CD4-positive, alpha-beta T cell treated with Interleukin-17A for 4 hours (primary cell): Measurements from ENCODE around the gene IFIT1B.
"Not testable (repeated sequence)": the region's sequence is repeated elsewhere in the genome, so short reads cannot be mapped to it uniquely, and the experiment has no call there.

Experiments
- DNase-seq: peaks from one replicate; pipeline ENCODE4 v3.0.0-alpha.2; 2020; ENCODE audit warnings: mixed read lengths

Gene IFIT1B

GRCh38 chr10:89350631-89351315, 27.1 kb upstream of the IFIT1B start:
- DNase-seq, result not testable (repeated sequence)

GRCh38 chr10:89351412-89351779, 26.5 kb upstream of the IFIT1B start:
- DNase-seq, result no peak

GRCh38 chr10:89351780-89352597, 25.9 kb upstream of the IFIT1B start:
- DNase-seq, result no peak

- DNase-seq, result no peak
These were observed 25.1 kb upstream of the IFIT1B start for GRCh38 chr10:89352802-89353201.

GRCh38 chr10:89355394-89355931, 22.4 kb upstream of the IFIT1B start:
- DNase-seq, result no peak

- no peak for DNase-seq
These were observed 20.8 kb upstream of the IFIT1B start for GRCh38 chr10:89357096-89357495.

GRCh38 chr10:89357975-89358374, 19.9 kb upstream of the IFIT1B start:
- no peak for DNase-seq

- no peak for DNase-seq
These were observed 17.7 kb upstream of the IFIT1B start for GRCh38 chr10:89360157-89360556.

GRCh38 chr10:89362929-89363328, 14.9 kb upstream of the IFIT1B start:
- DNase-seq, result no peak

GRCh38 chr10:89363729-89364442, 14.0 kb upstream of the IFIT1B start:
- DNase-seq, result no peak

GRCh38 chr10:89364531-89364930, 13.3 kb upstream of the IFIT1B start:
- DNase-seq, result no peak

- no peak for DNase-seq
These were observed 10.3 kb upstream of the IFIT1B start for GRCh38 chr10:89367529-89367928.

GRCh38 chr10:89368129-89368528, 9.7 kb upstream of the IFIT1B start:
- DNase-seq, result no peak

- DNase-seq, result peak; percentile 39
These were observed 8.4 kb upstream of the IFIT1B start for GRCh38 chr10:89369156-89370105.

GRCh38 chr10:89371079-89371478, 6.8 kb upstream of the IFIT1B start:
- DNase-seq, result no peak

GRCh38 chr10:89371987-89372386, 5.9 kb upstream of the IFIT1B start:
- DNase-seq, result no peak

- no peak for DNase-seq
These were observed 3.7 kb upstream of the IFIT1B start for GRCh38 chr10:89373916-89374711.

- no peak for DNase-seq
These were observed 3.1 kb upstream of the IFIT1B start for GRCh38 chr10:89374713-89375141.

GRCh38 chr10:89379103-89379502, 1.2 kb downstream of the IFIT1B start:
- DNase-seq, result no peak

- DNase-seq, result no peak
These were observed 4.9 kb downstream of the IFIT1B start for GRCh38 chr10:89382757-89383156.
